ENCODE data around the gene ZNF148.

Gene ZNF148

GRCh38 chr3:125309476-125309875 is 65.6 kb downstream of the ZNF148 start:
- Histone ChIP-seq H2BK15ac (replicated peaks; ENCODE audit: low read depth) (no peak overlapping the region), H3K4me2 (ENCODE audit: low read length) (no peak overlapping the region), H3K27ac (ENCODE audit: low read depth, low read length) (no peak overlapping the region), H3K9ac (ENCODE audit: low read length) (no peak overlapping the region), H2BK5ac (ENCODE audit: low read length) (no peak overlapping the region), H3K79me2 (ENCODE audit: control insufficient read depth, insufficient read depth, low read length) (peaks cover 1% of the 10 kb centered on the region), H3K4me1 (ENCODE audit: control insufficient read depth, low read depth, low read length) (no peaks in the 10 kb centered on the region), H3K56ac (ENCODE audit: low read length) (no peak overlapping the region), H4K8ac (ENCODE audit: low read depth, low read length) (no peak overlapping the region), H2BK120ac (ENCODE audit: low read depth, low read length) (no peak overlapping the region), H3K79me1 (ENCODE audit: low read length) (peaks cover 9% of the 10 kb centered on the region), H2AK5ac (ENCODE audit: low read length) (no peak overlapping the region), H3K27me3 (ENCODE audit: insufficient read depth, low read length, poor library complexity) (no peaks in the 10 kb centered on the region), H3K23ac (ENCODE audit: low read length) (no peak overlapping the region), H3K4me3 (ENCODE audit: low read length) (no peak overlapping the region), H3K36me3 (ENCODE audit: control insufficient read depth, insufficient read depth, low read length) (peaks cover 2% of the 10 kb centered on the region), H3K18ac (ENCODE audit: low read length) (no peak overlapping the region), H4K5ac (ENCODE audit: low read length) (no peak overlapping the region), H3K4ac (ENCODE audit: low read depth, low read length) (no peak overlapping the region)
- whole genome bisulfite sequencing (ENCODE audit: extremely low coverage, insufficient coverage, low lambda C conversion rate) = no CpG with 5 or more reads among the region's 9 CpGs
- DNase-seq = no peak

GRCh38 chr3:125306620-125307019 is 68.5 kb downstream of the ZNF148 start:
- Histone ChIP-seq H3K36me3 (ENCODE audit: control insufficient read depth, insufficient read depth, low read length) (no peaks in the 10 kb centered on the region), H2BK15ac (replicated peaks; ENCODE audit: low read depth) (no peak overlapping the region), H3K4ac (ENCODE audit: low read depth, low read length) (no peak overlapping the region), H2AK5ac (ENCODE audit: low read length) (no peak overlapping the region), H3K27ac (ENCODE audit: low read depth, low read length) (no peak overlapping the region), H3K4me1 (ENCODE audit: control insufficient read depth, low read depth, low read length) (no peaks in the 10 kb centered on the region), H4K8ac (ENCODE audit: low read depth, low read length) (no peak overlapping the region), H3K23ac (ENCODE audit: low read length) (no peak overlapping the region), H3K9ac (ENCODE audit: low read length) (no peak overlapping the region), H3K18ac (ENCODE audit: low read length) (no peak overlapping the region), H3K4me3 (ENCODE audit: low read length) (no peak overlapping the region), H3K27me3 (ENCODE audit: insufficient read depth, low read length, poor library complexity) (no peaks in the 10 kb centered on the region), H3K79me2 (ENCODE audit: control insufficient read depth, insufficient read depth, low read length) (peaks cover 3% of the 10 kb centered on the region), H2BK5ac (ENCODE audit: low read length) (no peak overlapping the region), H3K79me1 (ENCODE audit: low read length) (peaks cover 12% of the 10 kb centered on the region), H4K5ac (ENCODE audit: low read length) (no peak overlapping the region), H2BK120ac (ENCODE audit: low read depth, low read length) (no peak overlapping the region), H3K4me2 (ENCODE audit: low read length) (no peak overlapping the region), H3K56ac (ENCODE audit: low read length) (no peak overlapping the region)
- DNase-seq = no peak

GRCh38 chr3:125302932-125303331 is 72.2 kb downstream of the ZNF148 start:
- Histone ChIP-seq H3K18ac (ENCODE audit: low read length) (no peak overlapping the region), H3K4me2 (ENCODE audit: low read length) (no peak overlapping the region), H4K5ac (ENCODE audit: low read length) (no peak overlapping the region), H2BK120ac (ENCODE audit: low read depth, low read length) (no peak overlapping the region), H2BK5ac (ENCODE audit: low read length) (no peak overlapping the region), H3K4ac (ENCODE audit: low read depth, low read length) (no peak overlapping the region), H3K4me3 (ENCODE audit: low read length) (no peak overlapping the region), H2BK15ac (replicated peaks; ENCODE audit: low read depth) (no peak overlapping the region), H3K56ac (ENCODE audit: low read length) (no peak overlapping the region), H3K23ac (ENCODE audit: low read length) (no peak overlapping the region), H3K4me1 (ENCODE audit: control insufficient read depth, low read depth, low read length) (no peaks in the 10 kb centered on the region), H3K27ac (ENCODE audit: low read depth, low read length) (no peak overlapping the region), H3K79me2 (ENCODE audit: control insufficient read depth, insufficient read depth, low read length) (peaks cover 3% of the 10 kb centered on the region), H3K36me3 (ENCODE audit: control insufficient read depth, insufficient read depth, low read length) (no peaks in the 10 kb centered on the region), H2AK5ac (ENCODE audit: low read length) (no peak overlapping the region), H4K8ac (ENCODE audit: low read depth, low read length) (no peak overlapping the region), H3K79me1 (ENCODE audit: low read length) (peaks cover 7% of the 10 kb centered on the region), H3K9ac (ENCODE audit: low read length) (no peak overlapping the region), H3K27me3 (ENCODE audit: insufficient read depth, low read length, poor library complexity) (no peaks in the 10 kb centered on the region)
- no CpG with 5 or more reads among the region's 3 CpGs for WGBS (ENCODE audit: extremely low coverage, insufficient coverage, low lambda C conversion rate)
- no peak for DNase-seq

- no peak for DNase-seq
- Histone ChIP-seq H3K4ac (ENCODE audit: low read depth, low read length) (no peak overlapping the region), H3K4me3 (ENCODE audit: low read length) (no peak overlapping the region), H3K9ac (ENCODE audit: low read length) (no peak overlapping the region), H3K56ac (ENCODE audit: low read length) (no peak overlapping the region), H2BK15ac (replicated peaks; ENCODE audit: low read depth) (no peak overlapping the region), H3K18ac (ENCODE audit: low read length) (no peak overlapping the region), H3K27ac (ENCODE audit: low read depth, low read length) (no peak overlapping the region), H2AK5ac (ENCODE audit: low read length) (no peak overlapping the region), H3K36me3 (ENCODE audit: control insufficient read depth, insufficient read depth, low read length) (no peaks in the 10 kb centered on the region), H4K5ac (ENCODE audit: low read length) (no peak overlapping the region), H3K4me2 (ENCODE audit: low read length) (no peak overlapping the region), H2BK120ac (ENCODE audit: low read depth, low read length) (no peak overlapping the region), H3K79me2 (ENCODE audit: control insufficient read depth, insufficient read depth, low read length) (peaks cover 3% of the 10 kb centered on the region), H3K27me3 (ENCODE audit: insufficient read depth, low read length, poor library complexity) (no peaks in the 10 kb centered on the region), H3K23ac (ENCODE audit: low read length) (no peak overlapping the region), H3K79me1 (ENCODE audit: low read length) (peaks cover 5% of the 10 kb centered on the region), H3K4me1 (ENCODE audit: control insufficient read depth, low read depth, low read length) (no peaks in the 10 kb centered on the region), H2BK5ac (ENCODE audit: low read length) (no peak overlapping the region), H4K8ac (ENCODE audit: low read depth, low read length) (no peak overlapping the region)
- no CpG with 5 or more reads among the region's 3 CpGs for WGBS (ENCODE audit: extremely low coverage, insufficient coverage, low lambda C conversion rate)
These were observed 74.7 kb downstream of the ZNF148 start for GRCh38 chr3:125300416-125300815.

GRCh38 chr3:125294411-125294810 is 80.7 kb downstream of the ZNF148 start:
- no peak overlapping the region for H2BK15ac ChIP-seq (replicated peaks; ENCODE audit: low read depth)
- no peak overlapping the region for H3K9ac ChIP-seq (ENCODE audit: low read length)
- H2BK120ac ChIP-seq (ENCODE audit: low read depth, low read length) = no peak overlapping the region
- H2BK5ac ChIP-seq (ENCODE audit: low read length) = no peak overlapping the region
- no peak overlapping the region for H2AK5ac ChIP-seq (ENCODE audit: low read length)
- H3K79me2 ChIP-seq (ENCODE audit: control insufficient read depth, insufficient read depth, low read length) = no peaks in the 10 kb centered on the region
- no peak overlapping the region for H3K23ac ChIP-seq (ENCODE audit: low read length)
- no peak overlapping the region for H3K56ac ChIP-seq (ENCODE audit: low read length)
- H4K8ac ChIP-seq (ENCODE audit: low read depth, low read length) = no peak overlapping the region
- H3K4me1 ChIP-seq (ENCODE audit: control insufficient read depth, low read depth, low read length) = peaks cover 3% of the 10 kb centered on the region
- no peaks in the 10 kb centered on the region for H3K36me3 ChIP-seq (ENCODE audit: control insufficient read depth, insufficient read depth, low read length)
- no peak overlapping the region for H3K4me3 ChIP-seq (ENCODE audit: low read length)
- no peak overlapping the region for H3K27ac ChIP-seq (ENCODE audit: low read depth, low read length)
- no peak overlapping the region for H4K5ac ChIP-seq (ENCODE audit: low read length)
- H3K4me2 ChIP-seq (ENCODE audit: low read length) = no peak overlapping the region
- peaks cover 3% of the 10 kb centered on the region for H3K79me1 ChIP-seq (ENCODE audit: low read length)
- no peak for DNase-seq
- H3K18ac ChIP-seq (ENCODE audit: low read length) = no peak overlapping the region
- H3K4ac ChIP-seq (ENCODE audit: low read depth, low read length) = no peak overlapping the region
- H3K27me3 ChIP-seq (ENCODE audit: insufficient read depth, low read length, poor library complexity) = no peaks in the 10 kb centered on the region

GRCh38 chr3:125292015-125292414 is 83.1 kb downstream of the ZNF148 start:
- no peak overlapping the region for H2BK120ac ChIP-seq (ENCODE audit: low read depth, low read length)
- no peaks in the 10 kb centered on the region for H3K79me2 ChIP-seq (ENCODE audit: control insufficient read depth, insufficient read depth, low read length)
- DNase-seq = no peak
- no peak overlapping the region for H3K4ac ChIP-seq (ENCODE audit: low read depth, low read length)
- no peak overlapping the region for H3K9ac ChIP-seq (ENCODE audit: low read length)
- H3K27ac ChIP-seq (ENCODE audit: low read depth, low read length) = no peak overlapping the region
- H3K23ac ChIP-seq (ENCODE audit: low read length) = no peak overlapping the region
- no peak overlapping the region for H4K8ac ChIP-seq (ENCODE audit: low read depth, low read length)
- no CpG with 5 or more reads among the region's 4 CpGs for WGBS (ENCODE audit: extremely low coverage, insufficient coverage, low lambda C conversion rate)
- H2BK15ac ChIP-seq (replicated peaks; ENCODE audit: low read depth) = no peak overlapping the region
- no peak overlapping the region for H4K5ac ChIP-seq (ENCODE audit: low read length)
- no peak overlapping the region for H3K56ac ChIP-seq (ENCODE audit: low read length)
- peaks cover 1% of the 10 kb centered on the region for H3K36me3 ChIP-seq (ENCODE audit: control insufficient read depth, insufficient read depth, low read length)
- H2AK5ac ChIP-seq (ENCODE audit: low read length) = no peak overlapping the region
- no peak overlapping the region for H3K4me3 ChIP-seq (ENCODE audit: low read length)
- peaks cover 3% of the 10 kb centered on the region for H3K4me1 ChIP-seq (ENCODE audit: control insufficient read depth, low read depth, low read length)
- no peak overlapping the region for H2BK5ac ChIP-seq (ENCODE audit: low read length)
- H3K18ac ChIP-seq (ENCODE audit: low read length) = no peak overlapping the region
- no peaks in the 10 kb centered on the region for H3K27me3 ChIP-seq (ENCODE audit: insufficient read depth, low read length, poor library complexity)
- H3K79me1 ChIP-seq (ENCODE audit: low read length) = peaks cover 3% of the 10 kb centered on the region
- no peak overlapping the region for H3K4me2 ChIP-seq (ENCODE audit: low read length)

Data from mesendoderm (in vitro differentiated cells).